Stimulated activated CD8-positive, alpha-beta memory T cell treated with anti-CD3 and anti-CD28 coated beads, Interleukin-2, amount 100 ng/mL, for 1 hour (primary cell): ENCODE measurements around the gene CPZ.
"Not testable (repeated sequence)": the region's sequence is repeated elsewhere in the genome, so short reads cannot be mapped to it uniquely, and the experiment has no call there.

Experiments used
- DNase-seq, 2 donors: peaks; one replicate each; pipeline ENCODE4 v3.0.0-alpha.2; 2020; ENCODE audit warnings: low read depth in 2 of 2

Gene CPZ

GRCh38 chr4:8609824-8610350 lies 17.3 kb downstream of the CPZ start:
- DNase-seq = no peak

DNA sequence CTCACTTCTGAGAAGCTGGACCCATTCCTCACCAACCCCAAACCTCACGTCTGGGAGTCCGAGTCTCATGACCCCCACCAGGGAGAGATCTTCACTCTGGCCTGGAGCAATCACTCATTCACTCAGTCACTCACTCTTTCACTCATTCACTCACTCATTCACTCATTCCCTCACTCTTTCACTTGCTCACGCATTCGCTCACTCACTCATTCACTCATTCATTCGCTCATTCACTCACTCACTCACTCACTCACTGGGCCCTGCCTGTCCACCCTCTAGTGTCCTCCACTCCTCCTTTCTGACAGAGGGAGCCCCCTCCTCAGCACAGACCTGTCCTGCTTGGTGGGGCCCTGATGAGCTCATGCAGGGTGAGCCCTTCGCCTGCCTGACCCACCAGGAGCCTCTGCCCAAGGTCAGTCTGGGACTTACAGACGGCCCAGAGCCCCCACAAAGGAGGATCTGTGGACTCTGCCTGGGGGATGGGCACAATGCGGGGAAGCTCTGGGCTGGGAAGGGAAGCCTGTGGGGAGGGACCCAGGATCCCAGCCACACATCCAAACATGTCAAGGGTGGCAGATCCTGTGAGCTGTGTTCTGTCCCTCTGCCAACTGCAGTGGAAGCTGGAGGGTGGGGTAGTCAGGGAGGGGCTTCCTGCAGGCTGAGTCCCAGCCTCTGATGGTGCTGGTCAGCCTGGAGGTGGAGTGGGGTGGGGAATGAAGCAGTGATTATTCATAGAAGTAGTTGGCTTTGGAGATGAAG lies 18.5 kb downstream of the CPZ start:
- DNase-seq = no peak

GRCh38 chr4:8612646-8613045 lies 20.1 kb downstream of the CPZ start:
- DNase-seq = no peak

DNA sequence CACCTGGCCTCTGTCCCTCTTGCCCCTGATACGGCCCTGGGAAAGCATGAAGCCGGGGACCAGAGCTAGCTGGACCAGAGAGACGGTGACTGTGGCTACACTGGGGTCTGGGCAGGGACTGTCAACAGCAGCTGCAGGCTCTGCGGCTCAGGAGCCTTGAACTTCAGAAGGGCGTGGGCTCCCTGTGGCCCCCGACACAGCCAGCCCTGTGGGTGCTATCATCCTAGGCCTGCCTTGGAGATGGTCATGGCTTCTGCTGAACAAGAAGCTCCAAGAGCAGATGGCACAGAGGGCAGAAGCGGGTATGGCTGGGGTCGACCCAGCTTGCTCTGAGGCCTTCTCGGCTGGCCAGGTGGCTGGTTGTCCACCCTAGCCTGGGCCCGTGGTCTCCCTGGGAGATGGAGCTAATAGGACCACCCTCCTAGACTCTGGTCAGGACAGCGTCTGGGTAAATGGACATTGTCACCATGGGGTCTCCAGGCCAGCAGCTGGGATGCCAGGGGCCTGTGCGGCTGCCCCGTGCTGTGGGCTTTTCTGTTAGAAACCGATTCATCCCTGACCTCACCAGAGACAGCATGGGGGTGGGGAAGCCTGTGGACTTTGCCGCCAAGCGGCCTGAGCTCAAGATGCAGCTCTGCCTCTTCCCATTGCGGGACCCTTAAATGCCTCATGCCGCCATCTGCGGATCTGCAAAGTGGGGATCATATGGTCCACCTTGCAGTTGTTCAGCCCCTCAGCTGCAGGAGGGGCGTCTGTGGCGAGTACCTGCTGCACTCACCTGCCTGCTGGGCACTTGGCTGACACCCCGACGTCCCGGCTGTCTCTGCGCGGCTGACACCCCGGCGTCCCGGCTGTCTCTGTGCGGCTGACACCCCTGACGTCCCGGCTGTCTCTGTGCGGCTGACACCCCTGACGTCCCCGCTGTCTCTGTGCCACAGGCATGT lies 21.1 kb downstream of the CPZ start:
- DNase-seq = no peak

- DNase-seq = no peak
These were observed 22.0 kb downstream of the CPZ start for GRCh38 chr4:8614365-8615193.

DNA sequence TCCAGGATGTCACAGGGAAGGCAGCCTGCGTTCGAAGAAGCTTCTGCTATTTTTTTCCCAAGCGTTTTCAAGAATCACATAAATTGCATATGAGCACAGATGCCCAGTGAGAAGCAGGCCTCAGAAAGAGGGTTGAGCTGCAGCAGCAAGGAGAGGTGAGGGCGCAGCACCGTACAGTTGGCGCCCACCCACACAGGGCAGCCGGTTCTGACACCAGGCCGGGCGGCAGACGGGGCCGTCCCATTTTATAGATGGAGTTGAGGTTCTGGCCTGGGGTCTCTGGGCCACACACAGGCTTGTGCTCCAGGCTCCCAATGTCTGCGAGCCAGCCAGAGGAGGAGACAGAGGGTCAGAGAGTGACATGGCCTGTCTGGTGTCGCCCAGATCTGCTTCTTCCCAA lies 22.8 kb downstream of the CPZ start:
- no peak for DNase-seq

DNA sequence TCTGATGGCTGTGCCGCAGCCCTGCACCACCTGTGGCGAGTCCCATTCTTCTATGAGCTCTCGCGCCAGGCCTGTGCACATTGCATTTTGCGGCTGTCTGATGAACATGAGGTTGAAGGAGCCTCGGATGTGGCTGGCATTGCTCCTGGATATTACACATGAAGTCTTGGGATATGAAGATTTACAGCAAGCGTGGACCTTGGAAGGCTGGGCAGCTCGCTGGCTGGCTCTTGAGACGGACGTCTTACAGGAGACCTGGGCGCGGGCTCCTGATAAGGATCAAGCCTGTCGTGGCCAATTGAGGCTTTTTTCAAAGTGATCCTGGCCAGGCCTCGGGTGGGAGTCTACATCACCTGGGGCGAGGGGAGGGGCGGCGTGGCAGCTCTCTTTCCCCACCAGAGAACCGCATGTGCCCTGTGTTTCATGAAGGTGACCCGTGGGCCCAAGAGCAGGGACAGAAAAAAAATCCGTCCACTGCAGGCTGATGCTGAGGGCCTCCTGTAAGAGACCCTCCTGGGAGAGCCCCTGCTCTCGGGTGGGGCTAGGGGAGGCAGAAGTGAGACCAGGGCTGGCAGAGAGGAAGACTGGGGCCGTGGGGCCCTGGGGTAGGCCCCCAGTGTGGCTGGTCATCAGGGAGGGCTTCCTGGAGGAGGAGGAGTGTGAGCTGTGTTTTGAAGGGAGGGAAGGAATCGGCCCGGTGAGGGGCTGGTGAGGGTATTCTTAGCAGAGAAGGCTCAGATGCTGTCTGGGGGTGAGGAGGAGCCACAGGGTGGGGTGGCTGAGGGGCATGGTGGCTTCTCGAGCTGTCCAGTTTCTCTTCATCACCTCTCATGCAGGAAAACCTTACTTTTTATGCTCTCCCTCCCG lies 23.6 kb downstream of the CPZ start:
- DNase-seq = no peak

DNA sequence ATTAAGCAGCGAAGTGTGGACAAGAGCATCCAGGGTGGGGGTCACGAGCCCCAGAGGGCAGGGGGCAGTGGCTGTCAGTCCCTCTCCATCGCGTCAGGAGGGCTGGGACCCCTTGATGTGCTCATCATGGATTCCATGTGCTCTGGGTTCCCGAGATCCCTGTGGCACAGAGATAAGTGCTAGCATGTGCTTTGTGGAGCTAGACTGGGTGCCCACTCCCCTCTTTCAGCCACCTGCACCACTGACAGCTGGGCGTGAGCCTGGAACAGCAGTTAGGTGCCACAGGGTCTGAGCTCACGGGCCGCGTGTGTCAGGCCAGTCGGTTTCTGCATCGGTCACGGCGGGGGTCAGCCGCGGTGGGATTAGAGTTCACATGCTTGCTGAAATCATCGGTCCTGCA lies 24.3 kb downstream of the CPZ start:
- no peak for DNase-seq

DNA sequence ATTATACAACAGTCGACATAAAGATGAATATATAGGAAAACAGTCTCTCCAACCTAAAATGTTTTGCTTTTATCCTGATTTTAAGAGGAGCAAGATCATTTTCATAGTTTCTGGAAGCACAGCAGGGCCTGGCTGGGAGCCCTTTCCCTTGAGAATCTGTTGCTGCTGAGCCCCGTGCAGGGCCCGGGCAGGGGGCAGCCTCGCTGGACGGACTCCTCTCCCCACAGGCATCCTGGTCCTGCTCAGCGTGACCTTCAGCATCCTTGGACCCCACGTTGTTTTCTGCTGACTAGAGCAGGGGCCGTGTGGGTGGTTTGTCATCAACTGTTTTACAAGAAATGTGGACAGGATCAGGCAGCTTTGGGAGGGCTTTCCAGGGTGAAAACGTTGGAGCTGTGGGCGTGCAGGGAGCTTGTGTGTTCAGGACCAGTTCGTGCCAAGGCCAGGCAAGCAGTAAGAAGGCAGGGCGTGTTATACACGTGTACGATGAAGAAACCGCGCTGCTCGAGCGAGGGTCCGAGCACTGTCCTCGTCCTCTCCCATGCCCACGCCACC lies 25.0 kb downstream of the CPZ start:
- DNase-seq = no peak

DNA sequence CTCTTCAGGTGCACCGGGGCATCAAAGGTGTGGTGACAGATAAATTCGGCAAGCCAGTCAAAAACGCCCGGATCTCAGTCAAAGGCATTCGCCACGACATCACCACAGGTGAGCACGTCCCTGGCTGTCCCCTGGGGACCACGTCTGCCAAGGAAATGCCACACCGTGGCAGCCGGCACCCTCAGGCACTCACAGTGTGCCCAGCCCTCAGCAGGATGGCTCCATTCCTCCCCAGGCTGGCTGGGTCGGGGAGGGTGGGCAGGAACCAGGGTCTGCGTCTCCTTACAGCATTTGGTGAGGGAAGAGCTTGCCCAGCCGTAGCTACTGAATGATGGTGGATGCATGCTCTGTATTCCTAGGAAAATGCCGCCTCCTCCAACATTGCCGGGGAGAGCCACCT lies 25.9 kb downstream of the CPZ start:
- DNase-seq = no peak

- no peak for DNase-seq
These were observed 26.6 kb downstream of the CPZ start for GRCh38 chr4:8618961-8619720.

- not testable (repeated sequence) for DNase-seq
These were observed 28.6 kb downstream of the CPZ start for GRCh38 chr4:8621135-8621534.

DNA sequence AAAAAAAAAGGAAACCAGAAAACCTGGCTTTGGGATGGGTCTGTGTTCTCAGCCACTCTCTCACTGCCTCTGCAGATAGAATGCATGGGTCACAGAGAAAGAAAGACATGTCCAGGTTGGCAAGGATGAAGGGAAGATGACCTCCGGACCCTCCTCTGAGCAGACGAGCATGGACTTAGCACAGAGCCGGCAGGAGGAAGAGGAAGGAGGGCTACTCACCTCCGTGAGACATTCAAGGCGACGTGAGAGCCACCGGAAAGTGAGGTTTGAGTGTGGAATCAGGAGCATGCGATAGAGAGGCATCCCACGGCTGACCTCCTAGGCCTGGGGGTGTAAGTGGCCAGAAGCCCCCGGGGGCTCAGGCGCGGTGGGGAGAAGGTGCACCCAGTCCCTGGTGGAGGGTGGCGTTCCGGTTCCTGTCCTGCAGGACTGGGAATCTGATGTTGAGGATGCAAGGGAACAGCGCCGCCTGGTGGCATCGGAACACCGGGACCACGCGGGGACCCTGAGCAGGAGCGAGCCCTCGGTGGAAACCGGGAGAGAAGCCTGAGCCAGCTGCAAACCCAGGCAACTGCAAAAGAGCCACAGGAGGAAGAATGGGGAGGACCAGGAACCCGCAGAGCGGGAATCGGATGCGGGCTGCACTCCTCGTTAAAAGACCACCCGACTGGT lies 32.2 kb downstream of the CPZ start:
- DNase-seq = not testable (repeated sequence)

- DNase-seq = not testable (repeated sequence)
These were observed 37.8 kb downstream of the CPZ start for GRCh38 chr4:8630240-8630905.

- not testable (repeated sequence) for DNase-seq
These were observed 39.3 kb downstream of the CPZ start for GRCh38 chr4:8631896-8632295.

- DNase-seq = not testable (repeated sequence)
These were observed 42.2 kb downstream of the CPZ start for GRCh38 chr4:8634773-8635172.

DNA sequence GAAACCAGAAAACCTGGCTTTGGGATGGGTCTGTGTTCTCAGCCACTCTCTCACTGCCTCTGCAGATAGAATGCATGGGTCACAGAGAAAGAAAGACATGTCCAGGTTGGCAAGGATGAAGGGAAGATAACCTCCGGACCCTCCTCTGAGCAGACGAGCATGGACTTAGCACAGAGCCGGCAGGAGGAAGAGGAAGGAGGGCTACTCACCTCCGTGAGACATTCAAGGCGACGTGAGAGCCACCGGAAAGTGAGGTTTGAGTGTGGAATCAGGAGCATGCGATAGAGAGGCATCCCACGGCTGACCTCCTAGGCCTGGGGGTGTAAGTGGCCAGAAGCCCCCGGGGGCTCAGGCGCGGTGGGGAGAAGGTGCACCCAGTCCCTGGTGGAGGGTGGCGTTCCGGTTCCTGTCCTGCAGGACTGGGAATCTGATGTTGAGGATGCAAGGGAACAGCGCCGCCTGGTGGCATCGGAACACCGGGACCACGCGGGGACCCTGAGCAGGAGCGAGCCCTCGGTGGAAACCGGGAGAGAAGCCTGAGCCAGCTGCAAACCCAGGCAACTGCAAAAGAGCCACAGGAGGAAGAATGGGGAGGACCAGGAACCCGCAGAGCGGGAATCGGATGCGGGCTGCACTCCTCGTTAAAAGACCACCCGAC lies 43.5 kb downstream of the CPZ start:
- not testable (repeated sequence) for DNase-seq

DNA sequence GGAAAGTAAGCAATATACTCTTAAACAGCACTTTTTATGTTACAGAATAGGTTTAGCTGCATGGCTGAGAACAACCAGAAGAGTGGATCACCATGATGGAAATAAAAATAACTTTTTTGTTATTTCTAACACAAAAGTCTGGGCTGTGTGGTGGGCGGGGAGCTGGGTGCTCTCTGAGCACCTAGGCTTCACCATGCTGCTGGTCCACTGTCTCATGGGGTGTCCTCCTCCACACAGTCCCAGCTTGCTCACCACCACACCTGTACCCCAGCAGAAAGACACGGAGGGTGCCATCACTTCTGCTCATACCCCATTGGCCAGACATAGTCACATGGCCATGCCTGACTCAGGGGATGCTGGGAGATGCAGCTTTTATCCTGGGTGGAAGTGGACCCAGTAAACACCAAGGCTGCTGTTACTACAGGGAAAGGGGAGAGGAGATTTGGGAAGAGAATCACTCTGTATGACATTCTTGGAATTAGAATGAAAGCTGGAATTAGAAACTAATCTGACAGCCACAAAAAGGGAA lies 45.0 kb downstream of the CPZ start:
- no peak for DNase-seq
